GM21367 (cell line): ENCODE data around the gene RASA3.

Source experiments
- ATAC-seq: cut with Tn5 transposase; IDR thresholded peaks from one replicate; pipeline ENCODE4 v1.9.1; 2021; ENCODE audit not compliant: unreplicated experiment

The RASA3 gene

GRCh38 chr13:114011226-114011625, 121.2 kb downstream of the RASA3 start:
- ATAC-seq = no peak

- no peak for ATAC-seq
These were observed 121.9 kb downstream of the RASA3 start for GRCh38 chr13:114010401-114011101.

- no peak for ATAC-seq
These were observed 122.6 kb downstream of the RASA3 start for GRCh38 chr13:114009590-114010400.

GRCh38 chr13:114008964-114009589, 123.3 kb downstream of the RASA3 start:
- no peak for ATAC-seq

GRCh38 chr13:114007566-114007965, 124.9 kb downstream of the RASA3 start:
- ATAC-seq = no peak

GRCh38 chr13:114005206-114005724, 127.2 kb downstream of the RASA3 start:
- ATAC-seq = no peak

GRCh38 chr13:114004420-114005205, 127.8 kb downstream of the RASA3 start:
- ATAC-seq = no peak

- no peak for ATAC-seq
These were observed 129.6 kb downstream of the RASA3 start for GRCh38 chr13:114002771-114003321.

GRCh38 chr13:114002009-114002544, 130.3 kb downstream of the RASA3 start:
- no peak for ATAC-seq

GRCh38 chr13:114001331-114002008, 131.0 kb downstream of the RASA3 start:
- ATAC-seq = no peak

- ATAC-seq = no peak
These were observed 132.0 kb downstream of the RASA3 start for GRCh38 chr13:114000151-114001040.

GRCh38 chr13:113999618-113999910, 132.9 kb downstream of the RASA3 start:
- no peak for ATAC-seq

- ATAC-seq = no peak
These were observed 133.4 kb downstream of the RASA3 start for GRCh38 chr13:113998781-113999617.

GRCh38 chr13:113997845-113998751, 134.3 kb downstream of the RASA3 start:
- no peak for ATAC-seq

GRCh38 chr13:113996912-113997745, 135.3 kb downstream of the RASA3 start:
- no peak for ATAC-seq
